GM10847 (cell line): ENCODE results near the gene DCAF6.

ENCODE experiments used
- POLR2A ChIP-seq: IDR thresholded peaks from 2 replicates; pipeline ENCODE4 v1.6.1; 2011; ENCODE audit not compliant: insufficient read length; ENCODE audit errors: extremely low read depth

Gene DCAF6

DNA sequence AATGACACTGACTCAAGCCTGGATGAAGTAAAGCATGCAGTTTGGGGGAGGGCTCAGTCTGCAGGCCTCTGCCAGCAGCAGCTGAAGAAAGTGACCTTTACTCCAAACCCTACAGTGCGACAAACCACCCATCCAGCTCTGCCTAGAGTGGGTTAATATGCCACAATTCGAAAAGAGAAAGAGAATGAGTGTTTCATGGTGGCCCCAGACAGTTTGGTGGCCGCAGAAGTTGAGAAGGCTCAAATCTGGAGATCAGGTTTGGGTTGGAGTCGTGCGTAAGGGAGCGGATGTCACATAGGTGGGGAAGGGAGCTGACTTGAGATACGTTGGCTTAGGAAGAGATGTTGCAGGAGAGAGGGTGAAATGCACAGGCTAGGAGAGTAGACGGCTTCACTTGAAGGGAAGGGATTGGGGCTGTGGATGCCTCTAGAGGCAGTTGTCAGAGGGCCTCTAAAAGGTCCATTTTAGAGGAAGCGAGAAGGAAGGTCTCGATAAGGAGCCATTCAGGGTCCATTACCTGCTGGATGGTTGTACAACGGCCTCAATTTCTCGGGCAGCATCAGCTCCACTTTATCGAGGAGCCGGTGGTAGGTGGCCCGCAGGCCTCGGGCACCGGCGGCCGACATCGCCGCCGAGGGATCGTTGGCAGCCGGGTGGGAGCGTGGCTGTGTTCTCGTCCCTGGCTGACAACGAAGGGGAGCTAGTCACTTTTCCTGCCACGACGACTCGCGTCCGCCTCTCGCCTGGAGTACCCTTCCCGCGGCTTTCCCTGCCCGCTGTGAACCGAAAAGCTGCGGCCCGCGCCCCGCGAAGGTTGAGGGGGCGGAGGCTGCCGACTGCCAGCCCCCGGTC is 1.0 kb upstream of the DCAF6 start:
- peak; percentile 63 for TF ChIP-seq POLR2A

GRCh38 chr1:167936930-167937708 is 636 bp downstream of the DCAF6 start, which contains the start of gene MPC2:
Gene MPC2, minus strand, starts transcription at chr1:167937072. Its CDS starts 1,231 bp downstream, at chr1:167935841.
- no peak for TF ChIP-seq POLR2A

GRCh38 chr1:167937709-167938010 is 1.2 kb downstream of the DCAF6 start:
- TF ChIP-seq POLR2A = no peak

- TF ChIP-seq POLR2A = no peak
Observed at GRCh38 chr1:167938080-167938636, 1.7 kb downstream of the DCAF6 start.

GRCh38 chr1:167940264-167940663 is 3.8 kb downstream of the DCAF6 start:
- no peak for TF ChIP-seq POLR2A

- TF ChIP-seq POLR2A = no peak
Observed at GRCh38 chr1:167943541-167943940, 7.1 kb downstream of the DCAF6 start.

- no peak for TF ChIP-seq POLR2A
Observed at GRCh38 chr1:167947733-167948132, 11.2 kb downstream of the DCAF6 start.

GRCh38 chr1:167949785-167950184 is 13.3 kb downstream of the DCAF6 start:
- TF ChIP-seq POLR2A = no peak

GRCh38 chr1:167950569-167950968 is 14.1 kb downstream of the DCAF6 start:
- TF ChIP-seq POLR2A = no peak

DNA sequence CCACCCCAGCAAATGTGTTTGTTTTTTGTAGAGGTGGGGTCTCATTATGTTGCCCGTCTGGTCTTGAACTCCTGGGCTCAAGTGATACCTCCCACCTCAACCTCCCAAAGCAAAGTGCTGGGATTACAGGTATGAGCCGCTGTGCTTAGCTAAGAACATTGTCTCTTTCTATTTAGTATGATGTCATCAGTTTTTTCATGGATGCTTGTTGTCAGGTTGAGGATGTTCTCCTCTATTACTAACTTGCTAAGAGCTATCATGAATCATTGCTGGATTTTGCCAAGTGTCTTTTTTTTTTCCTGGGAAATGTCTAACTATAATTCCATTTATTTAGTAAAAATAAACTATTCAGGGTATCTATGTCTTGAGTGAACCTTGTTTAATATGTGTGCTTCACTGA is 19.4 kb downstream of the DCAF6 start:
- no peak for TF ChIP-seq POLR2A

DNA sequence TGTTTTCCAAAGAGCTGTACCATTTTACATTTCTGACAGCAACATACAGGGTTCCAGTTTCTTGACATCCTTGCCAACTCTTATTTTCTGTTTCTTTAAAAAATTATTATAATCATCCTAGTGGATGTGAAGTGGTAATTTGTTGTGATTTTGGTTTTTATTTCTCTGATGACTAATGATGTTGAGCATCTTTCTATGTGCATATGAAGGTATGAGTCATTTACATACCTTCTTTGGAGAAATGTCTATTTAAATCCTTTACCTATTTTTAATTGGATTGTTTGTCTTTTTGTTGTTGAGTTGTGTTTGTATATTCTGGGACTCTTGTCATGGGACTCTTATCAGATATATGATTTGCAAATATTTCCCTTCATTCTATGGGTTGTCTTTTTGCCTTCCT is 21.2 kb downstream of the DCAF6 start:
- no peak for TF ChIP-seq POLR2A

- no peak for TF ChIP-seq POLR2A
Observed at GRCh38 chr1:167964646-167965045, 28.2 kb downstream of the DCAF6 start.

- TF ChIP-seq POLR2A = no peak
Observed at GRCh38 chr1:167966050-167966449, 29.6 kb downstream of the DCAF6 start.

- TF ChIP-seq POLR2A = no peak
Observed at GRCh38 chr1:167968569-167968968, 32.1 kb downstream of the DCAF6 start.

GRCh38 chr1:167973832-167974231 is 37.3 kb downstream of the DCAF6 start:
- no peak for TF ChIP-seq POLR2A

- no peak for TF ChIP-seq POLR2A
Observed at GRCh38 chr1:167974698-167975097, 38.2 kb downstream of the DCAF6 start.

DNA sequence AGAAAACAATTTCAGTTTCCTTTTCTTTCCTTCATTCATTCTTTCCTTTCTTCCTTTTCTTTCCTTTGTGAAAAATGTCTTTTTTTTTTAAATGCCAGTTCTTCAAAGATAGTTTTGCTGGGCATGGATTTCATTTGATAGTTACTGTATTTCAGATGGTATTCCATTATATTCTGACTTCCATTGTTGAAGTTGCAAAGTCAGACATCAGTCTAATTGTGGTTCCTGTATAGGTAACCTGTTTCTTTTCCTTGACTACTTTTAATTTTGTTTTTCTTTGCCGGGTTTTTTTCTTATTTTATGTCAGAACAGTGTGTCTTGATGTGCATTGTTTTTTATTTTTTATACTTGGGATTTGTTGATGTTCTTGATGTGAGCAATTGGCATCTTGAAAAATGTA is 40.8 kb downstream of the DCAF6 start:
- no peak for TF ChIP-seq POLR2A

DNA sequence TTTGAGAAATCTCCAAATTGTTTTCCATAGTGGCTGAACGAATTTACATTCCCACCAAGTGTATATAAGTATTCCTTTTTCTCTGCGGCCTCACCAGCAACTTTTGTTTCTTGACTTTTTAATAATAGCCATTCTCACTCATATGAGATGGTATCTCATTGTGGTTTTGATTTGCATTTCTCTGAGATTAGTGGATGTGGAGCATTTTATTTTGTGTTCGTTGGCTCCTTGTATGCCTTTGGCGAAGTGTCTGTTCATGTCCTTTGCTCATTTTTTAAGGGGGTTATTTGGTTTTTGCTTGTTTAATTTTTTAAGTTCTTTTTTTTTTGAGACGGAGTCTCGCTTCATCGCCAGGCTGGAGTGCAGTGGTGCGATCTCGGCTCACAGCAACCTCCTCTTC is 45.5 kb downstream of the DCAF6 start:
- no peak for TF ChIP-seq POLR2A
